CMK (cell line): Measurements from ENCODE around the gene ST8SIA3.
"Not testable (repeated sequence)": the region's sequence is repeated elsewhere in the genome, so short reads cannot be mapped to it uniquely, and the experiment has no call there.

Experiments
- DNase-seq: peaks from one replicate; pipeline ENCODE4 v3.0.0-alpha.2; 2010; ENCODE audit warnings: low read depth

ST8SIA3 gene

GRCh38 chr18:57366528-57367081 is 14.2 kb downstream of the ST8SIA3 start:
- no peak for DNase-seq

DNA sequence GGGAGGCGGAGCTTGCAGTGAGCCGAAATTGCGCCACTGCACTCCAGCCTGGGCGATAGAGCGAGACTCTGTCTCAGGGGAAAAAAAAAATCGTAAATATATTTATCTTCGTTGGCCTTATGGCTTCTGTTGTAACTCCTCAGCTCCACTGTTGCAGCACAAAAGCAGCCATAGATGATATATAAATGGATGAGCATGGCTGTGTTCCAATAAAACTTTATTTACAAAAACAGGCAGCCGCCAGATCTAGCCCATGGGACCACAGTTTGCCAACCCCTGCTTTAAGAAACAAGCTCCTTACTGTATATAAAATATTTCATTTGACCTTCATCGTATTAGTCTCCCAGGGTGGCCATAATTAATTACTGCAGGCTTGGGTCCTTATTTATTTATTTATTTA is 20.1 kb downstream of the ST8SIA3 start:
- no peak for DNase-seq

DNA sequence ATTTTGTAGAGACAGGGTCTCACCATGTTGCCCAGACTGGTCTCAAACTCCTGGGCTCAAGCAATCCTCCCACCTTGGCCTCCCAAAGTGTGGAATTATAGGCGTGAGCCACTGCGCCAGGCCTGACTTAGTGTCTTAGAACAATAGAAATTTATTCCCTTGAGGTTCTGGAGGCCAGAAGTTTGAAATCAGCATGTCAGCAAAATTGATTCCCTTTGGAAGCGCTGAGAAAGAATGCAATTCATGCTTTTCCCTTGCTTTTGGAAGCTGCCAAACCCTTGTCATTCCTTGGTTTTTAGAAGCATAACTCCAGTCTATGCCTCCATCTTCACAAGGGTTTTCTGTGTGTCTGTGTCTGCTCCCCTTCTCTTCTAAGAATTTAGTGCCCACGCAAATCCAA is 20.7 kb downstream of the ST8SIA3 start:
- no peak for DNase-seq

- DNase-seq, result no peak
Measured at GRCh38 chr18:57376503-57376902, 24.1 kb downstream of the ST8SIA3 start.

GRCh38 chr18:57389271-57389670 is 36.9 kb downstream of the ST8SIA3 start:
- no peak for DNase-seq

DNA sequence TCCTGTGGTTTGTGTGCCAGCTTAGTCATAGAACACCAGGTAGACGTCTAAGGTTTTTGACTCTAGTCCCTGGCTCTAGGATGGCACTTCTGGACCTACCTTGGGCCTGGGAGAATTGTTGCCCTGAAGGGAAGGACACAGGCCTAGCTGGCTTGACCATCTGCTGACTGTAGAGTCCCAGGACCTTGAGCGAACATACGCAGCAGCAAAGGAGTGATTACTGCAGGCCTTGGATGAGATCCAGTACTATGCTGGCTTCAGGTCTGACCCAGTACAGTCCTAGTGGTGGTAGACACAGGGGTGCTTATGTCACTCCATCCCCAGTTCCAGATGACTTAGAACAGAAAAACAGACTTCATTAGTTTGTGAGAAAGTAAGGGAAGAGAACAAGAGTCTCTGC is 37.7 kb downstream of the ST8SIA3 start:
- DNase-seq, result no peak

GRCh38 chr18:57394749-57395148 is 42.4 kb downstream of the ST8SIA3 start:
- DNase-seq, result not testable (repeated sequence)

DNA sequence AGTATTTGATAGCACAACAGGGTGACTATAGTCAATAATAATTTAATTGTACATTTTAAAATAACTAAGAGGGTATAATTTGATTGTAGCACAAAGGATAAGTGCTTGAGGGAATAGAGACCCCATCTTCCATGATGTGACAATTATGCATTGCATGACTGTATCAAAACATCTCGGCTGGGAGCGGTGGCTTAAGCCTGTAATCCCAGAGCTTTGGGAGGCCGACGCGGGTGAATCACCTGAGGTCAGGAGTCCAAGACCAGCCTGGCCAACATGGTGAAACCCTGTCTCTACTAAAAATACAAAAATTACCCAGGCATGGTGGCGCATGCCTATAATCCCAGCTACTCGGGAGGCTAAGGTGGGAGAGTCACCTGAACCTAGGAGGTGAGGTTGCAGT is 44.5 kb downstream of the ST8SIA3 start:
- not testable (repeated sequence) for DNase-seq

DNA sequence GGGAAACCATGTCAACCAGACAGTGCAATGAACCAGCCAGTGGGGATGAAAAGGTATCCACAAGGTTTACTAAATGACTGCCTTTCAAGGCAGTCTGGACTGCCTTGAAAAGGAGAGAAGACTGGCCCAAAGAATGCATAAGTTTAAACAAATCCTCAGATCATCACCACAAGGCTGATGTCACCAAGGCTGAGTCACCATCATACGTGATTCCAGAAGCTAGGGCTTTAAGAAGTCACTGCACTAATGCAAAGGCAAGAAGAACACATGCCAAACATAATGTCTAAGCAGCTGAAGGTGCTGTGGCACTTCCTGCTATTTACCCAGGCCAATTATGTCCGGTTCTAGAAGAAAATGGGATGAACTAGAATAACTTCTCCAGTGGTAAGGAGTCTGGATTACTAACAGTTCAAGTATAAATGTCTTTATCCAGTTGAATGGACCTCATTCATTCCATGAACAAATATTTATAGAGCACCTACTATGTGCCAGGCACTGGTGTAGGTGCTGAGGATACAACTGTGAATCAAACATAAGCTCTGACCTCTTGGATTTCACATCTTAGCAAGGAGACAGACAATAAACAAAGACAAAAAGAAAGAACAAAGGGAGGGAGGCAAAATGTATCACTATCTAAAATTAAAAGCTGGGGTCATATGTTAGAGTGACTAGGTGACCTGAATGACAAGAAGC is 45.2 kb downstream of the ST8SIA3 start:
- DNase-seq, result no peak

DNA sequence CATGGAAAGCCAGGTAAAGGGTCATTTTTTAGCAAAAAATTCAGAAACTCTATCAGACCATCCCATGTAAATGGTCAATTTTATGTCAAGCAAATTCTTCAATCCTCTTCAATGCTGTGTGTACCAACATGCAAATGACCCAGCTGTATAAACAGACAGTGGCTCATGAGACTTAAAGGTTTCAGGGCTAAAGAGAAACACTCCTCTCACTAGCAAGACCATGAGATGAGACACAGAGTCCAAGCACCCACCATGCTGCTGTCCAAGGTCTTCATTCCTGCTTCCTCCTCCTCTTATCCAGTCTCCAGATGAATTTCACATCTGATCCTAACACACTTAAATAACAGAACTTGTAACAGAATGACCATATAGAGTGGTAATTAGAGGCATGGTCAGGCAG is 52.0 kb downstream of the ST8SIA3 start:
- DNase-seq, result no peak

- DNase-seq, result no peak
Measured at GRCh38 chr18:57409650-57410049, 57.3 kb downstream of the ST8SIA3 start.

GRCh38 chr18:57410749-57411148 is 58.4 kb downstream of the ST8SIA3 start:
- DNase-seq, result no peak

DNA sequence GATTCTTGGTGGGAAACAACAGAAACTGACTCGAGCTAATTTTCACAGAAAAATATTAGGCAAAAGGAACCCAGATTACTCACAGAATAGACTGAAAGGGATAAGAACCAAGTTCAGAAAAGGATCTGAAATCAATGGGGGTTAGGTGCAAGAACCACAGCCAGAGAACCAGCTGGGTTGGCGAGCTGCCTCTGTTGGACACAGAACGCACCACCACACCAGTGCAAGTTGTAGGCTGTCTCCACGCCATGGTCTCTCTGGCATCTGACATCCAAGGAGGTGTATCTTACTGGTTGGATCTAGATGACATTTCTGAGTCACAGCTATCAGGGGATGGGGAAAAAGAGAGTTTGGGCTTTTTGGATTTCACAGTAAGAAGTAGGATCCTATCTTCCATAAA is 64.2 kb downstream of the ST8SIA3 start:
- no peak for DNase-seq
